HG02852 (cell line): ENCODE measurements around the gene IFI30.

ENCODE experiments used
- ATAC-seq: cut with Tn5 transposase; IDR thresholded peaks from one replicate; pipeline ENCODE4 v1.9.1; 2021; ENCODE audit warnings: mild to moderate bottlenecking, moderate library complexity; ENCODE audit not compliant: unreplicated experiment

The IFI30 gene

GRCh38 chr19:18173572-18174288 lies at the start of gene IFI30:
Gene IFI30, plus strand, starts transcription at chr19:18173813. Its CDS starts 29 bp downstream, at chr19:18173842.
- ATAC-seq = peak; percentile 49

- ATAC-seq = no peak
Measured at GRCh38 chr19:18123819-18124218, 49.8 kb upstream of the IFI30 start.

GRCh38 chr19:18126097-18126496 lies 47.5 kb upstream of the IFI30 start:
- no peak for ATAC-seq

- ATAC-seq = no peak
Measured at GRCh38 chr19:18128044-18128443, 45.6 kb upstream of the IFI30 start.

GRCh38 chr19:18128805-18129204 lies 44.8 kb upstream of the IFI30 start:
- no peak for ATAC-seq

GRCh38 chr19:18130523-18131242 lies 42.9 kb upstream of the IFI30 start:
- no peak for ATAC-seq

GRCh38 chr19:18131841-18132596 lies 41.6 kb upstream of the IFI30 start:
- no peak for ATAC-seq

GRCh38 chr19:18135712-18136584 lies 37.7 kb upstream of the IFI30 start:
- no peak for ATAC-seq

GRCh38 chr19:18137242-18137641 lies 36.4 kb upstream of the IFI30 start:
- ATAC-seq = no peak

- ATAC-seq = no peak
Measured at GRCh38 chr19:18137657-18138339, 35.8 kb upstream of the IFI30 start.

GRCh38 chr19:18140473-18140872 lies 33.1 kb upstream of the IFI30 start:
- no peak for ATAC-seq

GRCh38 chr19:18141031-18141430 lies 32.6 kb upstream of the IFI30 start:
- no peak for ATAC-seq

- ATAC-seq = no peak
Measured at GRCh38 chr19:18143902-18144301, 29.7 kb upstream of the IFI30 start.

GRCh38 chr19:18144361-18144760 lies 29.3 kb upstream of the IFI30 start:
- no peak for ATAC-seq

GRCh38 chr19:18144906-18145305 lies 28.7 kb upstream of the IFI30 start:
- ATAC-seq = no peak

GRCh38 chr19:18145391-18145999 lies 28.1 kb upstream of the IFI30 start:
- no peak for ATAC-seq

- no peak for ATAC-seq
Measured at GRCh38 chr19:18147396-18147795, 26.2 kb upstream of the IFI30 start.

GRCh38 chr19:18149596-18149975 lies 24.0 kb upstream of the IFI30 start:
- no peak for ATAC-seq

GRCh38 chr19:18150776-18151624 lies 22.6 kb upstream of the IFI30 start:
- ATAC-seq = no peak
